OCI-LY1 (cell line): ENCODE measurements around the gene SPOUT1.
"Not testable (repeated sequence)": the region's sequence is repeated elsewhere in the genome, so short reads cannot be mapped to it uniquely, and the experiment has no call there.

Source experiments
- CTCF ChIP-seq: fragments of 200-600 bp; sonication (generic), shearing (Covaris generic); IDR thresholded peaks from 2 replicates; pipeline ENCODE4 v1.5.1; 2017; ENCODE audit warnings: mild to moderate bottlenecking, antibody characterized with exemption, low read length, moderate library complexity, mixed read lengths
- EZH2 ChIP-seq: fragments of 200-600 bp; sonication (generic), shearing (Covaris generic); IDR thresholded peaks from 2 replicates; pipeline ENCODE4 v1.8.0; 2017; ENCODE audit warnings: borderline replicate concordance, mixed run types, mild to moderate bottlenecking, antibody characterized with exemption, low read length, moderate library complexity, mixed read lengths

- not testable (repeated sequence) for TF ChIP-seq CTCF, EZH2
These were observed 28.9 kb upstream of the SPOUT1 start for GRCh38 chr9:128858476-128858875.
